GM19193 (cell line): Measurements from ENCODE around the gene SMG6.

Source experiments
- POLR2A ChIP-seq: IDR thresholded peaks from 4 replicates; pipeline ENCODE4 v1.6.1; 2011; ENCODE audit not compliant: insufficient read depth, insufficient read length; ENCODE audit errors: extremely low read depth

SMG6 gene

DNA sequence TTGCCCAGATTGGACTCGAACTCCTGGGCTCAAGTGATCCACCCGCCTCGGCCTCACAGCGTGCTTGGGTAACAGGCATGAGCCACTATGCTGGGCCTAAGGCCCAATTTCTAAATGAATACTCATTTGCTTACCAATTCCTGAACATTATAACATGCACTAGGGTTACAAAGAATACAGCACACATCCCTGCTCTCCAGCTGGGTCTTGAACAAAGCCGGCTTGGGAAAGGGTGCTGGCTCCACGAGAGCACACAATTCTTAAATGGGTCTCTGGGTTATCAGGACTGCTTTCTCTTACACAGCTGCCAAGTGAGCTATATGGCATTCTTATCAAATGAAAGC, 190.3 kb downstream of the SMG6 start:
- no peak for TF ChIP-seq POLR2A

DNA sequence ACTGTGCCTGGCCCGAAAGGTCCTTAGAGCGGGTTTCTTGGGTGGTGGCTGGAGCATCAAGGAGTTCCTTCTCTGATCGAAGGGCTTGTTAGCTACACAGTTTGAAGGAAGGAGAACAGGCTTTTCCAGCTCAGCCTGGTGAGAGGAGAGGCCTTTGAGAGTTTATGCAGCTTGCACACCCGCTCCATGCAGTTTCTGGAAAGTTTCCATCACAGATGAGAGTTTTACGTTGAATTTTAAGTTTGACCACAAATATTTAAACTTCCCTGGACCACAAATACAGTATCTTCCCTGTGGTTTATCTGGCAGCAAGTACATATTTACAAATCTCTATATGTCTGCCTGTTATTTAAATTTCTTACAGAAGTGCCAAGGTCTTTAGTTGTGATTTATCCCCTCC, 191.9 kb downstream of the SMG6 start:
- no peak for TF ChIP-seq POLR2A

DNA sequence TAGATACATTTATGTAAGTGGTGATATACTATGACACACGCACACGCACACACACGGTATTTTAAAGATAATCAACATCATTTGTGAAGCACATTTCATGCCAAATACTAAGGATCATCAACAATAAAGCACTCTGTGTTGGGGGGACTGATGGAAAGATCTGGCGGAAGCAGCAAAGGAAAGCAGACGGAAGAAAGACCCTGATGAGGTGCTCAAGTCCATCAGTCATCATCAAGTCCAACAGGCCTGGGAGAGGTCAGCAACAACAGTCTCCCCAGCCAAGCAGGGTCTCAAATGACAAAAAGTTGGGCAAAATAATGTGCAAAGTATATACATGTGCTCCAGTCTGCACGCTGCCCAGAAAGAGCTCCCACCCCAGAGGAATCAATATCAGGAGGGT, 193.1 kb downstream of the SMG6 start:
- no peak for TF ChIP-seq POLR2A

DNA sequence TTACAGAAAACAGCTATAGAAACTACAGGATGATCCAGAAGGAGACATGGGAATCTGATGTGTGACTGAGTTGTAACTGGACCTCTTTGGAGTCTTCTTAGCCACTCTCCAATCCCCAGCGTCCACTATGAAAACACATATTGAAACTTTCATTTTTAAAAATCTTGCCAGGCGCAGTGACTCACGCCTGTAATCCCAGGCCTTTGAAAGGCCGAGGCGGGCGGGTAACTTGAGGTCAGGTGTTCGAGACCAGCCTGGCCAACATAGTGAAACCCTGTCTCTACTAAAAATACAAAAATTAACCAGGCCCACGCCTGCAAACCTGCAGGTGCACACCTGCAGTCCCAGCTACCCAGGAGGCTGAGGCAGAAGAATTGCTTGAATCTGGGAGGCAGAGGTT, 195.4 kb downstream of the SMG6 start:
- TF ChIP-seq POLR2A = no peak

DNA sequence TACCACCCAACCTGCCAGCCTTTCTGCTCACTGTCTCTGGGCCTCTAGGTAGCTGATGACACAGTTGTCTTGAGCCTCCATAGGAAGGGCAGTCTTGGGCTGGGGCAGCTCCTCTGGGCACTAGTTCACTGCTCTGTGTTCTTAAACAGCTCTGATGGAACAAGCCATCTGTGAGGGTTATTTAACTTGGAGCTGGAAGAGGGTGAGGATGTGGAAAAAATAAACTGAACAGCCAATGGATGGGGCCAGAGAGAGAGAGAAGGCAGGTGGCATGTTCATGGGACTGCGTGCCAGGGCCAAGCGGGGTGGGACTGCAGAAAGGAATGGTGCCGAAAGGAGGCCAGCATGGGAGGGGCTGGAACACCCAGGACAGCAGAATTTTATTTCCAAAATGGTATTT, 196.1 kb downstream of the SMG6 start:
- TF ChIP-seq POLR2A = no peak

DNA sequence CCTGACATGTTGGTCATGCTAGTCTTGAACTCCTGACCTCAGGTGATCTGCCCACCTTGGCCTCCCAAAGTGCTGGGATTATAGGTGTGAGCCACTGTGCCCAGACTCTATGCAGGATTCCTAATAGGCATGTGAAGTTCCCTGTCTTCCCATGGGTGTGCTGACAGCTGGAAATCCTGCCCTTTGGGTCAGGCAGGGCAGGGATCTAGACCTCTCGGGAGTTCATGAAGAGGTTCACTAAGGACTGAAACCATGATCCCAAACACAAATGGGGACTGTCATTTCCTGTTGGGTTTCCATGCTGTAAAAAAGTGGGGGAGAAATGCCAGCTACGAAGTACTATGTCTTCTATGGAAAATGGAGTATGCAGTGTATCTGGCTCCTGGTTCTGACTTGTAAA, 196.5 kb downstream of the SMG6 start:
- TF ChIP-seq POLR2A = no peak

DNA sequence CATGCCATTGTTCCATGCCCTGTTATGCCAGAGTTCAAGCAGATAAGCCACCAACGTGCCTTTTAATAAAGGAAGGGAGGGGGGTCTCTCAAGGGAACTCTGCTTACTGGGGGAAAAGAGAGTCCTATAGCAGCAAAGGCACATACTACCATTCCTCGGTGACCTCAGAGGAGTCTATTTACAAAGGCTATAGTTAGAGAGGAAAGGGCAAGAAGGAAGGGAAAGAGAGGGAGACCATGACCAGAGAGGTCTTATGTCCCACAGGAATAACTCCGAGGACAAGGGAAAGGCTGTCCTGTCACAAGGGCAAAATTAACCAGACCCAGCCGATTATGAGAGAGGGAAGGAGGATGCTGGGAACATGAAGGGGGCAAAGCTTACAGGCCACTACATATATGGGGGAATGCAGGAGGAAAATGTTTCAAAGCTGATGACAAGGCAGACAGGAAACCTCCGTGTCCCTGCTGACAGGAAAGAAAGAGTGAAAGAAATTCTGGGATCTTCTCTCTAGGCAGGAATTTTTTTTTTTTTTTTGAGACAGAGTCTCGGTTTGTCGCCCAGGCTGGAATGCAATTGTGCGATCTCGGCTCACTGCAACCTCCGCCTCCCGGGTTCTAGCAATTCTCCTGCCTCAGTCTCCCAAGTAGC, 197.2 kb downstream of the SMG6 start:
- no peak for TF ChIP-seq POLR2A

DNA sequence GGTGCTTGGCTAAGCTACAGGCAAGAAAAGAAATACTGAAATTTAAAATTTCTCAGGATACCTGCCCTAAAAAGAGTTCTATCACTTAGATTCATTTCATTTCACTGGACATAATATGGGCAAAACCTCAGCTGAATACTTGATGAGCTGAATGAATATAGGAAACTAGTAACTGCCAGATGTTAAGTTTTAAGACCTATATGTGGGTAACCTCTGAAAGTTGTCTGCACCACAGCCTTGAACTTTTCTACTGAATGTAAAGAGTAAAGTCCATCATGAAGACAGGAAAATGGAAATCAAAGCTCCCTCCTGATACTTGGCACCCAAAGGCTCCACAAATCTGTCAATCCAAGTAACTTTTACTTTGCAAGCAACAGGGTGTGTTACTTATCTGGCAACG, 197.9 kb downstream of the SMG6 start:
- no peak for TF ChIP-seq POLR2A

DNA sequence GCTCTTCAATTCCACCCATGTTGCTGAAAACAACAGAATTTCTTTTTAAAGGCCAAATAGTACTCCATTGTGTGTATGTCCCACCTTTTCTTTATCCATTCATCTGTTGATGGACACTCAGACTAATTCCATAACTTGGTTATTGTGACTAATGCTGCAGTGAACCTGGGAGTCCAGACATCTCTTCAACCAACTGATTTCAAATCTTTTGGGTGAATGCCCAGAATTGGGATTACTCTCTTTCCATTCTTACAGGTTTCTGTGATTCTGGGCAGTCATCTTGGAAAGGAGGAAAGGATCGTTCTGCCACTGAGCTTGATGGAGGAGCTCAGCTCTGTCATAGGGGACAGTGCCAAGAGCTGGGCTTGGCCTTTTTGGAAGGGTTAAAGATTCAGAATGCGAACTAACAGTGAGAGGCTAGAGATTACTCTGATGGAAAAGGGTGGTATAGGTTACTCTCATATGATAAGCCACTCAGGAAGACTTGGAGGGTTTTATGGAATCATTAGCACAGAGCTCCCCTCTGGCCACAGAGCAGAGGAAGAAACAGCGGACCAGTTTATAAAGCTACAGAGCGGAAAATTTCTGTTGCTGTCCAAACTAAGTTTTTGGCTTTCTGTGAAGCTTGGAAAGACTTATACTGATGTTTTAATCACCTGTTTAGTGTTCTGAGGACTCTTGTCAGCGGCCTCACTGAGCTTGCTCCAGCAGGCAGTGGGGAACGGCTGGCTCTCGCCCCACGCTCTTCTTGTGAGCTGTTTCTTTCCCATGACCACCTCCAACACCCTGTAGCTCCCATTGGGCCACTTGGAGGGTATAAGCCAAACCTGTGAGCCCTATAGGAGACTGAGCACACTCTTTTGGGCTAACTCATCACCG, 200.4 kb downstream of the SMG6 start:
- no peak for TF ChIP-seq POLR2A

DNA sequence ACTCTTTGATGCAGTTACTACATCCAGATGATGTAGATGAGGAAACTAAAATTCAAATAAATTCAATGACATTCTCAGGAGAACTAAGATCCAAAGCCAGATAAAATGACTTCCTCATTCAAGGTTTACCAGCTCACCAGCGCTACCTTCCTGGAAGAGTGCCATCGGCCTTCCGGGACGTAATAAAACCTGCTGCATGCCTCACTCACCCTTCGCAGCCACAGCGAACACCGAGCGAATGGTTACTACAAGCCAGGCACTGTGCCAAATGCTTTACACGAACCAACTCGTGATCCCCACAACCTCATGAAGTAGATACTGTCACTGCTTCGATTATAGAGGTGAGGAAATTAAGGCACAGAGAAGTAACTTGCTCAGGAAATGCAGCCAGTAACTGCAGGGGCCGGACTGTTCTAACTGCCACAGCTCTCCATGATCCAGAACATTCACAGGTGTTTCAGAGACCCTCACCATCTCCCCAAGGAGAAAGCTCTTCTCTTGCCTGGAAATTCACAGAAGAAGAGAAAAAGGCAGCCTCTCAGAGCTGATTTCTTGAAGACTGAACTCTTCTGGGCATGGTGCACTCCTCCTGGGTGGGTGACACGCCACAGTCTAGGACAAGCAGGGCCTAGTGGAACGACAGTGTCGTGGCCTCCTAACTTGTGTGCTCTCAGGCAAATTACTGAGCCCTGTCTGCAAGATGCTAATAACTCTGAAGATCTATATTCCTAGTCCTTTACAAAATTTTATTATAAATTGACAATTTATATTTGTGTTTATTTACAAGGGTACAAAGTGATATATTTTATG, 201.9 kb downstream of the SMG6 start:
- TF ChIP-seq POLR2A = no peak

DNA sequence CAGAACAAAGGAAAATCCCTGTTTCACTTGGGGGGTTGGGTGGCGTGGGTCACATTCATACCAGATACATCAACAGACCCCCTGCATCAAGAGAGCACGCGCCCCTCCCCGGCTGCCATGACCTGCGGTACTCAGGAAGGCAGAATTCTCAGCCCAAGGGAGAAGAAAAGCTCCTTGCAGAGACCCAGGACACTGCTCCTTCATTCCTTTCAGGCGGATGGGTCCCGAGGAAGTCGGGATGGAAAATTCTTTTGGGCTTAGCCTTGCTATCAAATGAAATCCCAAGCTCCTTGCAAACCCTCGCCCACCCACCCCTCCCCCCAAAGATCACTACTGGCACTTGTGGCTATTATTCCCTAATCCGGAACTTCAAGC, 208.1 kb downstream of the SMG6 start:
- no peak for TF ChIP-seq POLR2A

DNA sequence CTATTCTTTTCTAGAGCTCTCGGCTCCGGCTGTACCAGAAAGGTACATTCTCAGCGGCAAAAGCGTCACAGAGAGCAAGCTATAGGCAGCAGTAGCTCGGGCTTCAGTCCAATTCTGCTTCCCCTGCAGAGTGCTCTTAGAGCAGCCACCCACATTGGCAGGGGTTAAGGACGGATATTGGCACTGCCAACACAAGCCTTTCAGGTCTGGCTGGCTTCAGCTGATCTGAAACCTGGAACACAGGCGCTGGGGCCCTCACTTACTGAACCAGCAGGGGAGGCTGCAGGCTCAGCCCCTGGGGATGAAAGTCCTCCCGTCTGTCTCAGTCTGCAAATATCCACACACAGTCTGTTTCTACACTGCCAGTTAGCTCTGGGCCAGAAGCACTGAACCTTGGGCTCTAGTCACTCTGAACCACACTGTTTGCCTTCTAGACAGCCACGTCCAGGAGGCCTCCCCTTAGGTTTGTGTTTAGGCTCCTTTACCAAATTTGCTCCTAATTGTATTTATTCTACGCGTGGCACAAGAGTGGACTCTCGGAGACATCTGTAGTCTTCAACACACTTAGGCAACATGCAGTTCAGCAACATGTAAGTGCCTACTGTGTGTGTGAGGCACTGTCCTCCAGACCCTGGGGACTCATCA, 208.6 kb downstream of the SMG6 start:
- TF ChIP-seq POLR2A = no peak

DNA sequence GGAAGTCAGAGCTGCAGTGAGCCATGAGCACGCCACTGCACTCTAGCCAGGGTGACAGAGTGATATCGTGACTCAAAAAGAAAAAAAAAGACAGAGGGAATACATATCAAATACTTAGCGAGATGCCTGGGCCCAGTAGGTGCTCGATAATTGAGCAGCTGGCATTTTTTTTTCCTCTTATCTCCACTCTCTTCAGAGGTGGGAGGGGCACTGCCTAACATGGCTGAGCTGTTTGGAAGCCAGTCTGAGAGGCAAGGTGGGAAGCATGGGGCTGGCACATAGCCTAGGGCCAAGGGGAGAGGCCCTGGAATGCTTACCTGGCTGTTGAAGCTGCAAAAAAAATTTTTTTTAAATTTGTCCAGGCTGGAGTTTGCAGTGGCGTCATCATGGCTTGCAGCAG, 210.2 kb downstream of the SMG6 start:
- TF ChIP-seq POLR2A = no peak

DNA sequence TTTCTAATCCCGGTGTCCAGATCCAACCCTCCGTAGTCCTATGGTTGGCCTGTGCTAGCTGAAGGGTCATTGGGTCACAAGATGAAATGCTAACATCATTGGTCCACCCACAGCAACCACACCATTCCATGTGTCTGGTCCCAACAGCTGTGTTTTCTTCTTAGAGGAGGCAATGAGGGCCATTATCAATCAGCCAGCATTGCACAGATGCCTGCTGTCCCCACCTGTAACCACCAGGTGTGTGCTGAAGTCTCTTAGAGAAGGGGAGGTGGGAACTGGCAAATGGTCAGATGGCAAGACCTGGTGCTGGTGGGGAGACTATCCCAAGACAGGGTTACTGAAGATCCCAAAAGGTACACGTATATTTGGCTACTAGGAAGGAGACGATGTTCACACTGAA, 211.3 kb downstream of the SMG6 start:
- TF ChIP-seq POLR2A = no peak
